Mammary epithelial cell (primary cell): ENCODE measurements around the gene CCND1.

ENCODE experiments used
- CTCF ChIP-seq, 2 donors: IDR thresholded peaks in 1 of 2; conservative IDR thresholded peaks in 1 of 2; 2 replicates each; pipeline ENCODE4 v1.5.1; 2011 to 2012; ENCODE audit warnings: inconsistent platforms in 2 of 2, low read length in 2 of 2, mild to moderate bottlenecking in 2 of 2, control low read depth in 1 of 2, low read depth in 1 of 2; ENCODE audit not compliant: insufficient read depth in 1 of 2; ENCODE audit errors: extremely low read depth in 1 of 2
- EZH2 ChIP-seq: IDR thresholded peaks from 2 replicates; pipeline ENCODE4 v1.6.1; 2012; ENCODE audit warnings: low read length, inconsistent platforms, borderline replicate concordance

DNA sequence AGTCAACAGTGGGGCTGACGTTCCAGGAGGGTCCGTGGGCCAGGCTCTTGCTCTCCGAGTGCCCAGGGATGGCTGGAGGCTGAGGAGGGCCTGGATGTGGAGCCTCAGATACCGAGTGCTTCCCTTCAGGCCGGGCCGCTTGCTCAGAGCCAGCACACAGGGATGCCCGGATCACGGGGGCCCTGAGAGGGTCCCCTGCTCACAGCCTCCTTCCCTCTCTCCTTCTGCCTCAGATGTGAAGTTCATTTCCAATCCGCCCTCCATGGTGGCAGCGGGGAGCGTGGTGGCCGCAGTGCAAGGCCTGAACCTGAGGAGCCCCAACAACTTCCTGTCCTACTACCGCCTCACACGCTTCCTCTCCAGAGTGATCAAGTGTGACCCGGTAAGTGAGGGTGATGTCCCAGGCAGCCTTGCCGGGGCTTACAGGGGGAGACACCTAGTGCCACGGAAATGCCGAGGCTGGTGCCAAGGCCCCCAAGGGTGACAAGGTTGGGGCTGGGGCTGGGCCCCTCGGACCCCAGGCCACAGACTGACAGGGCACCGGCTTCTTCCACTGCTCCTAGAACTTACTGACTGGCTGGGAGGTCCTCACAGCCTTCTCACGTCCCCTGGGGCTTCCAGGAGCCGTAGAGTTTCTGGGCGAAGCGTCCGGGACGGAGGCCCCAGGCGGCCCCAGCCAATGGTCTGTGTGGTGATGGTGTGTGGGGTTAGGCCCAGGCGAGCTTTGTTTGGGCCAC is 7.0 kb downstream of the CCND1 start:
- TF ChIP-seq CTCF (conservative IDR thresholded peaks at IDR 0.05 in 1 of 2, IDR thresholded peaks at IDR 0.05 in 1 of 2; ENCODE audit: extremely low read depth in 1 of 2, insufficient read depth in 1 of 2, low read depth in 1 of 2, low read length in 2 of 2) = no peak
- no peak for TF ChIP-seq EZH2
